ENCODE results near the gene C3orf70.

GRCh38 chr3:185075547-185075946, 77.3 kb downstream of the C3orf70 start:
- TF ChIP-seq GLIS2 (tag by site-specific recombination; IDR thresholded peaks at IDR 0.05) = no peak
- no peak for TF ChIP-seq HOXD13 (CRISPR knock-in tag; IDR thresholded peaks at IDR 0.05; ENCODE audit: borderline replicate concordance)
- no peak for TF ChIP-seq ZNF624 (tag by site-specific recombination; IDR thresholded peaks at IDR 0.05)
- TF ChIP-seq GLI4 (tag by site-specific recombination; IDR thresholded peaks at IDR 0.05) = no peak
- TF ChIP-seq CTCF (tag by site-specific recombination; IDR thresholded peaks at IDR 0.05) = no peak
- TF ChIP-seq ZNF785 (tag by site-specific recombination; IDR thresholded peaks at IDR 0.05) = no peak
- no peak for TF ChIP-seq REST (tag by site-specific recombination; IDR thresholded peaks at IDR 0.05)
- TF ChIP-seq ZNF132 (tag by site-specific recombination; IDR thresholded peaks at IDR 0.05; ENCODE audit: borderline replicate concordance) = no peak
- no peak for TF ChIP-seq ZNF449 (tag by site-specific recombination; IDR thresholded peaks at IDR 0.05)
- TF ChIP-seq AEBP2 (tag by site-specific recombination; IDR thresholded peaks at IDR 0.05; ENCODE audit: borderline replicate concordance) = no peak
- TF ChIP-seq ZNF670 (tag by site-specific recombination; IDR thresholded peaks at IDR 0.05; ENCODE audit: low read depth) = no peak
- no peak for TF ChIP-seq YY1 (tag by site-specific recombination; IDR thresholded peaks at IDR 0.05)
- no peak for TF ChIP-seq ZNF623 (tag by site-specific recombination; IDR thresholded peaks at IDR 0.05)
- TF ChIP-seq ZNF558 (tag by site-specific recombination; IDR thresholded peaks at IDR 0.05) = no peak

Data from HEK293 (cell line).